ENCODE results near the gene ZMYND8. TPM values are rescaled to one million over a fixed set of nuclear protein-coding genes. Genes with fewer than 3 reads are reported as not detected.
"Not testable (repeated sequence)": the region's sequence is repeated elsewhere in the genome, so short reads cannot be mapped to it uniquely, and the experiment has no call there.

ZMYND8 gene
- total and polyA plus RNA-seq, 2 donors (not counting 3 experiments of a cell fraction or from before 2014, with no cell fraction given): 30.6 to 75.2 TPM

DNA sequence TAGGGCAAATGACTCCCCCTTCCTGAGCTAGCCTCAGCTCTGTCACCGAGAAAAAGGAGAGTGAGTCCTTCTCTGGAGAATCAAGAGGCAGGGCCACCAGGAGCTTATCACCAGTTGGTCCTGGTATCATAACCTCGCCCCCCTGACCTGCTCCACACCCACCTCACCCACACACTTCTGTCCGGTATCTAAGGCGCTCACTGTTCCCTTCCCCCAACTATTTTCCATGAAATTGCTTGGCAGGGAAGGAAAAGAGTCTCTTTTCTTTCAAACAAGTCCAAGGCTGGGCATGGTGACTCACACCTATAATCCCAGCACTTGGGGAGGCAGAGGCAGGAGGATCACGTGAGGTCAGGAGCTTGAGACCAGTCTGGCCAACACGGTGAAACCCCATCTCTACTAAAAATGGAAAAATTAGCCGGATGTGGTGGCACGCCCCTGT lies 77.6 kb downstream of the ZMYND8 start:
- Histone ChIP-seq H3K9ac (replicated peaks; ENCODE audit: extremely low read depth, insufficient read depth, low read length) (no peak overlapping the region), H3K9me1 (replicated peaks; ENCODE audit: control insufficient read depth, extremely low read depth, insufficient read depth, low read length) (no peaks in the 10 kb centered on the region), H2AFZ (ENCODE audit: low read depth, low read length) (no peak overlapping the region), H3K4me3 (replicated peaks in 1 of 3; ENCODE audit: insufficient read depth in 1 of 3, low read depth in 1 of 3, low read length in 3 of 3) (no peak overlapping the region), H3K36me3 (ENCODE audit: control insufficient read depth in 2 of 2, extremely low read depth in 1 of 2, insufficient read depth in 2 of 2, low read length in 2 of 2) (peaks cover 14 to 33% of the 10 kb centered on the region in 2 experiments), H3K79me2 (ENCODE audit: control insufficient read depth, insufficient read depth, low read length) (peaks cover 15% of the 10 kb centered on the region), H3K4me1 (ENCODE audit: control insufficient read depth, extremely low read depth, insufficient read depth, low read length) (peaks cover 32% of the 10 kb centered on the region), H3K27me3 (ENCODE audit: control insufficient read depth in 2 of 2, insufficient read depth in 2 of 2, low read length in 2 of 2) (no peaks in the 10 kb centered on the region), H3K27ac (ENCODE audit: insufficient read depth, low read depth, low read length) (peak overlapping the region; percentile 26), H3K9me3 (replicated peaks; ENCODE audit: control insufficient read depth, insufficient read depth, low read length) (no peaks in the 10 kb centered on the region), H4K20me1 (replicated peaks; ENCODE audit: control insufficient read depth, extremely low read depth, insufficient read depth, low read length) (no peaks in the 10 kb centered on the region), H3K4me2 (ENCODE audit: insufficient read depth, low read length) (no peak overlapping the region)
- dilution Hi-C loops (cut with MboI; ENCODE audit: extremely low pct_ligation_motif_present, low sequenced_read_pairs) (loop anchor here (10.0 kb wide), 1 partner anchor 56 kb away; no protein-coding TSS in a partner anchor), intact Hi-C loops (cut with micrococcal nuclease) (no loop called here)
- DNase-seq (ENCODE audit: low read depth, low spot score) (peak; percentile 70), FAIRE-seq (peak; percentile 72)
- POLR2A ChIA-PET: no interaction called here
- TF ChIP-seq POLR2AphosphoS5 (IDR thresholded peaks at IDR 0.05; ENCODE audit: insufficient read depth, low read depth, low read length) (no peak), EZH2 (IDR thresholded peaks at IDR 0.05; ENCODE audit: borderline replicate concordance, low read depth, low read length, severe bottlenecking) (no peak), MYC (IDR thresholded peaks at IDR 0.05; ENCODE audit: low read depth, low read length) (no peak)
- CTCF ChIA-PET: interaction anchor here (0.6 to 9.2 kb wide), 7 partner anchors 8 to 1976 kb away, joined by 3 to 110 read pairs (median 3); no protein-coding TSS in a partner anchor
- BruUV-seq (replicated peaks): no TSS peak

DNA sequence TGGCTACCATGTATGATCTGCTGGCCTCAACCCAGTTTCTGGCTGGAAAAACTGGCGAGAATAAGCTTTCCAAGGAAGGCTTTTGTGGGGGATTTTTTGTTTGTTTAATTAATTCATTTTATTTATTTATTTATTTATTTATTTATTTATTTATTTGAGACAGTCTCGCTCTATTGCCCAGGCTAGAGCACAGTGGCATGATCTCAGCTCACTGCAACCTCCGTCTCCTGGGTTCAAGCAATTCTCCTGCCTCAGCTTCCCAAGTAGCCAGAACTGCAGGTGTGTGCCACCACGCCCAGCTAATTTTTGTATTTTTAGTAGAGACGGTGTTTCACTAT lies 79.0 kb downstream of the ZMYND8 start:
- H3K9ac ChIP-seq (replicated peaks; ENCODE audit: extremely low read depth, insufficient read depth, low read length); H3K9me1 ChIP-seq (replicated peaks; ENCODE audit: control insufficient read depth, extremely low read depth, insufficient read depth, low read length); POLR2A ChIA-PET; H3K27ac ChIP-seq (ENCODE audit: insufficient read depth, low read depth, low read length); BruUV-seq (replicated peaks); DNase-seq (ENCODE audit: low read depth, low spot score); H2AFZ ChIP-seq (ENCODE audit: low read depth, low read length); H3K9me3 ChIP-seq (replicated peaks; ENCODE audit: control insufficient read depth, insufficient read depth, low read length); intact Hi-C loops (cut with micrococcal nuclease); FAIRE-seq; H4K20me1 ChIP-seq (replicated peaks; ENCODE audit: control insufficient read depth, extremely low read depth, insufficient read depth, low read length); H3K4me3 ChIP-seq (replicated peaks in 1 of 3; ENCODE audit: insufficient read depth in 1 of 3, low read depth in 1 of 3, low read length in 3 of 3); H3K27me3 ChIP-seq (ENCODE audit: control insufficient read depth in 2 of 2, insufficient read depth in 2 of 2, low read length in 2 of 2); H3K4me2 ChIP-seq (ENCODE audit: insufficient read depth, low read length): not testable (repeated sequence)
- CTCF ChIA-PET: interaction anchor here (0.6 to 9.2 kb wide), 3 partner anchors 40 to 106 kb away, joined by 3 to 153 read pairs (median 110); partner anchors contain the start of gene ZMYND8
- Histone ChIP-seq H3K36me3 (ENCODE audit: control insufficient read depth in 2 of 2, extremely low read depth in 1 of 2, insufficient read depth in 2 of 2, low read length in 2 of 2) (peaks cover 15 to 23% of the 10 kb centered on the region in 2 experiments), H3K4me1 (ENCODE audit: control insufficient read depth, extremely low read depth, insufficient read depth, low read length) (peaks cover 44% of the 10 kb centered on the region), H3K79me2 (ENCODE audit: control insufficient read depth, insufficient read depth, low read length) (peaks cover 27% of the 10 kb centered on the region)
- dilution Hi-C loops (cut with MboI; ENCODE audit: extremely low pct_ligation_motif_present, low sequenced_read_pairs): loop anchor here (10.0 kb wide), 1 partner anchor 57 kb away; no protein-coding TSS in a partner anchor

Measured in endothelial cell of umbilical vein (primary cell).